ENCODE results near the gene CLEC16A.

The CLEC16A gene

DNA sequence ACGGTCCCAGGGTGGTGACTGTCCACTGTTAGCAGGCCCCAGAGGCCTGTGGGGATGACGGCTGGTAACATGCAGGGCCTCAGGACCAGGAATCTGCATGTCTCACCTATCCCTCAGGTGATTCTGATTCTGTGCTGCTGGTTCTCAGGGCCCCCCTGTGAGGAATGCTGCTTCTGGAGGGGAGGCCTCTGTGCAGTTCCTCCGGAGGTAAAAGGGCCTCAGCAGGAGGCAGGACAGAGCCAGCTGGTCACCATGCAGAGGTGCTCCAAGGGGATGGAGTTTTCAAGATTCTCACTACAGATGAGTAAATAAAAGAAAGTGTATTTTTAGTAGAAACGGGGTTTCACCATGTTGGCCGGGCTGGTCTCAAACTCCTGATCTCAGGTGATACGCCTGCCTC is 33.8 kb downstream of the CLEC16A start:
- FAIRE-seq (no peak), DNase-seq (ENCODE audit: insufficient read length, low spot score) (no peak)
- no peak for TF ChIP-seq POLR2A (IDR thresholded peaks at IDR 0.05; ENCODE audit: low read depth, low read length)

DNA sequence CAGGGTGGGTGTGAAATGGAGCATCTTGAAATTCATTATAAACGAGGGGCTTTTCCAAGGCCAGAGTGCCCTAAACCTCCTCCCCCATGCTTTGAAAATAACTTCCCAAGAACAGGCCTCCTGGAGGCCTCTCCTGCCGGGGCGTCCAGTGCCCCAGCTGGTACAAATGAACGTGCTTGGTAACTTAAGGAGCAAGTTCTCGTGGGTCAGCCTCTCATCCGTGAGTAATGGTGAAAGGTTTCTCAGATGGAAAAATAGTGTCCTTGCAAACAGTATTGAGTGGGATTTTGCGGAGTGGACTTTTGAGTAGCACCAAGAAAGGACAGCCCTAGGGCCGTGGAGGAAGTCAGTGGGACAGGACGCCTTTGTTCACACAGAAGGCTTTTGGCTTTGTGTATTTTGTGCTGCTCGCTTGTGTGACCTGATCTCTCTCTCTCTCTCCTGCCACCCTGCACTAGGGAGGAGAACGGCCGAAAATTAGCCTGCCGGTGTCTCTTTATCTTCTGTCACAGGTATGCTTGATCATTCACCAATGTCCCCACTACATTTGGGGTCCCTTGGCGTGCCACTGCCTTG is 34.6 kb downstream of the CLEC16A start:
- FAIRE-seq (no peak), DNase-seq (ENCODE audit: insufficient read length, low spot score) (no peak)
- TF ChIP-seq POLR2A (IDR thresholded peaks at IDR 0.05; ENCODE audit: low read depth, low read length) = no peak

DNA sequence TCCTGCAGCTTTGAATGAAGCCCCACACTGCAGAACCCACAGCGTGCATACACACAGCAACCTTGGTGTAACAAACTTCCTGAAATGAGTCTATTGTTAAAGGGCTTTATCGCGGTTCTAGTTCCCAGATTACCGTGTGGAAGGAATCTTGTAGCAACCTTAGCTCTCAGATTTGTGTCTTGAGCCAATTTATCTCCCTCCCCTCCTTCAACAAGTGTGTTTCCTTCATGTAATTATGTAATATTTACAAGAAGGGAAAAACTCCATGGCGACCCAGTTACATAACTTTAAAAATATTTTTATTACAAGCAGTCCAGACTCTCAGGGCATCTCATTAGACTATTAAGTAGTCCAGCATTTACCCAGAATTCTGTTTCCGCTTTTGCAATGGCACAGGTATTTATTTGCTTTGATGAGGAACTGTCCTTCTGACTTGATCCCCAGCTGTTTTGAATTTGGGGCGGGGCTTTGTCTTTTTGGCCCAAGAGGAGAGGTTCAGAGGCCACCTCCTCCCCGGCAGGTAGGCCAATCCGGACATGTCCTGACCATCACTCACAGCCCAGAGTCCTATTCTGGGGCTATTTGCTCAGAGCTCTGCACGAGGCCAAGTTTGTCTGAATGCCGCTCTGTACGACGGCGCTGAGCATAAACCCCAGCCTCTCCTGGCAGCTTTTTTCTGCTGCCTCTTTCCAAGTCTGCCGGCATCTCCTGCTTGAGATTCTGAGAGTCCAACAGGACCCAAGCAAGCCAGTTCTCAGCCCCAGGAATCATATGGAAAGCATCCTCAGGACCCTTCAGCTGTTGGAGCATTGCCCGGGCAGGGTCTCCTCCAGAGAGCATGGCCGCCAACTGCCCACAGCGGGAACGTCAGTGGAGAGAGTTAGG is 35.6 kb downstream of the CLEC16A start:
- FAIRE-seq = no peak

DNA sequence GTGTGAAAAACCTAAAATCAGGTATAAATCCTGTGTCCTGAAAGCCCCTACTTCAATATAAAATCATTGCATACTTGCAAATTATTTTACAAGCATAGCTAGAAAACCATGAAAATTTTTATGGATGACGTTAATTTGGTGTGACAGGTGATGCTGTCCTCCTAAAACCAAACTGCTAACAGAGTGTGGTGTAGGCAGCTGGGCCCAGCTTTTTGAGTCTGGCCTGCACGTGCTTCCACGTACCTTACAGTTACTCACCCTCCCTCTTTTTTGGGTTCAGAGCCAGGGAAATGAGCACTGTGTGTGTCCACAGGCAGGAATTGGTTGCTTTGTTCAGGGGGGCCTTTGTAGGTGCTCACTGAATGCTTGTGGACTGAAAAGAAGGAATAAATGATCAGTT is 36.4 kb downstream of the CLEC16A start:
- FAIRE-seq = no peak
- no peak for TF ChIP-seq POLR2A (IDR thresholded peaks at IDR 0.05; ENCODE audit: low read depth, low read length)

More for the DNA sequence above, 35.6 kb downstream of the CLEC16A start:
- no peak for TF ChIP-seq POLR2A (IDR thresholded peaks at IDR 0.05; ENCODE audit: low read depth, low read length)
- DNase-seq (ENCODE audit: insufficient read length, low spot score) = no peak

DNA sequence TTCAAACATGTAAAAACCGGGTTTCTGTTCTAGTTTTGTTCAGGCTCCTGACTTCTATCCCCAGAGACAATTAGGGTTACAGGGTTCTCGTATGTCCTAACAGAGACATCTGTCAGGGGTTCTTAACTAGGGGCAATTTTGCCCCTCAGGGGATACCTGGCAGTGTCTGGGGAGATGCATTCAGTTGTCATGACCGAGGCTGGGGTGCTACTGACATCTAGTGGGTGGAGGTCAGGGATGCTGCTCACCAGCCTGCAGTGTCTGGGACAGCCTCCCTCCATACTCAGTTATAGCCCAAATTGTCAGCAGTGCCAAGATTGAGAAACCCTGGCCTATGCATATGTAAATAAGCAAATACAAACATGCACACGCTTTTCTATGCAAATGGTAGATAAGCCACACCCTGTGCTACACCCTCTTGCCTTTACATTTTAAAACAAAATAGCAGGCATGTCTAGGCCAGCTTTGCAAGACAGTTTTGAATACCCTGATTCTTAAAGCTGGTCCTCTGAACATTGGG is 37.4 kb downstream of the CLEC16A start:
- TF ChIP-seq POLR2A (IDR thresholded peaks at IDR 0.05; ENCODE audit: low read depth, low read length) = no peak
- FAIRE-seq = no peak
- DNase-seq (ENCODE audit: insufficient read length, low spot score) = no peak

More for the DNA sequence above, 36.4 kb downstream of the CLEC16A start:
- DNase-seq (ENCODE audit: insufficient read length, low spot score) = no peak

DNA sequence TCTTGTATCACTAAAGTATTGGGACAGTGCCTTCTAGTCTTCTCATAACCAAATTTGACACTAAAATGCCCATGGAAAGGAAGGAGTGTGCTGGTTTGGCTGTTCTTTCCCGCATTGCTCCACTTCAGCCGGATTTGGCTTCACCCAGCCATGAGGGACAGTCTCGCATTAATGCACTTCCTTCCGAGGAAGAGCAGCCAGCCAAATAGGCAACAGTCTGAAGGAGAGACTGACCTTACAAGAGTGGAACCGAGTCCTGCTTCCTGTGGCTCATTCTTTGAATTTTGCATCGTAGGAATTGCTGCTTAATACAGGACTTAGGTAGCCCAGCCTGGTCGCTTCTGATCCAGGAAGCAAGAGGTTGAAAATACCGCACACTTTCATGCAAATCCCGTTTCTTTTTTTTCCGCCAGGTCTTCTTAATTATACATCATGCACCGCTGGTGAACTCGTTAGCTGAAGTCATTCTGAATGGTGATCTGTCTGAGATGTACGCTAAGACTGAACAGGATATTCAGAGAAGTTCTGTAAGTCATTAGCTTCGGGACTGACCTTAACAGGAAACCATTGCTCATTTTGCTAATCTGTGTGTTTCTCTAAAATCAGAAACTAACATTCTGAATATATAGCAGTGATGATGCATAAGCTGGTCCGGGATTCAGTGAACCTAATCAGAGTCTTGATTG is 38.2 kb downstream of the CLEC16A start:
- TF ChIP-seq POLR2A (IDR thresholded peaks at IDR 0.05; ENCODE audit: low read depth, low read length) = no peak
- no peak for FAIRE-seq
- no peak for DNase-seq (ENCODE audit: insufficient read length, low spot score)

DNA sequence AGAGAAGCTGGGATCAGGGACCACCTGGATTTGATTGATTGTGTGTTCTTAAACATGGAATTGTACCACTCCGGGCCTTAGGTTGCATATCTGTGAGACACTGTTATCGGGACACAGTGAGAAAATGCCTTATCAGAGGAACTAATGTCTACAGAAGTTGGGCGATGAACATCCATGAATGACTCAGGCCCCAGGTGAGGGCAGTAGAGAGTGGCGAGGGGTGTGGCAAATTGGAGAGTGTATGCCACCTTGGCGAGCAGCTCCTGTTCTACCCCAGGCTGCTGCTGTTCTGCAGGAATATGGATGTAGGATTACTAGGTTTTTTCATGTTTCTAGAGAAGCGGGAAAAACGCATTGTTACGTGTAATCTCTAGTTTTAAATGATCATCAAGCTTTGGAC is 38.8 kb downstream of the CLEC16A start:
- no peak for FAIRE-seq
- DNase-seq (ENCODE audit: insufficient read length, low spot score) = no peak
- no peak for TF ChIP-seq POLR2A (IDR thresholded peaks at IDR 0.05; ENCODE audit: low read depth, low read length)

DNA sequence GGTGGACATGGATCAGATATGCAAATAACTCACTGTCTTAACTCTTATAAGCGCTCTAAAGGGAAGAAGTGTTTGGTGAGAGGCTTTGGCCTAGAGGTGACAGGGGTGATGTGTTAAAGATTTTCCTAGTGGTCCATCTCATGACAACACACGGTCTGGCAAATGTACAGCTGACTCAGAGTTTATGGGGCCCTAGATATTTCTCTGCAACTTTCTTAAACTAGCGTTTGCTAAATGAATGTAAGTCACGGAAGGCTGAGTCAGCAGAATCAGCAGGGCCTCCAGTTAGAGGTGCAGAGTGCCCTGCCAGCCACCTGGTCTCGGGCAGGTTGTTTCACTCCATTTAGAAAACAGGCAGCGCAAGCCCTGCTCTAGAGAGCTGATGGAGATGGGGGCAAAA is 40.1 kb downstream of the CLEC16A start:
- no peak for FAIRE-seq
- DNase-seq (ENCODE audit: insufficient read length, low spot score) = no peak

DNA sequence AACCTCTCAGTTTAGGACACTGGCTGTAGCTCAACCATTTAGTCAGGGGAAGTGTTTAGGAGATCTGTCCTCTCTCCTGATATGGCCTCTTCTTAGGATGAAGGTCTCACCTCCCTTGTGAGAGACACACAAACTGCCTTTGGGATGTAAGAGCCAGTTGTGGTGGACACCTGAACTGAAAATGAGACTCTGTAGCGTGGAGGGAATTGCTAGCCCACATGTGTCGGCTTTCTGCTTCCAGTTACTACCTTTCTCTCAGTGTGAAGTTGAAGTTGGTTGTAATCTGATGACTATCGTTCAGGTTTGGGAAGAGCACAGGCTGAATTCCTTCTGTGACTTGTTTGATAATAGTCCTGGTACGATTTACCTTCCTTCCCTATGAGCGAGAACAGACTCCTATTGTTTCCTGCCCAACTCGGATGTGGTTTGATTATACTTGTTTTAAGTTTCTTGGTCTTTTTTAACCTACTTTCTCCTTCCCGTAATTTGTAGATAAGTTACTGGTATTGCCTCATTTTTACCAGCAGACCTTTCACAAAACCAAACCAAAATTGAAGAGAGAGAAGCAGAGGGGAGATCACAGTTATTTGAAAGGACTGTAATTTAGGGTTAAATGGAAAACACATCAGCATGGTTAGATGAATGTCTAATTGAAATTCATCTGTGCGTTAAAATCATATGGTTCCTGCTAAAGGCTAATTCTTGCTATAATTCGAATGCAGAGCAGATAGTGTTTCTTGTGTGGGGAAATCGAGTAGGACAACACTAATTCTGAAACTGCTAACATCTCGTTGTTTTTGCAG is 43.2 kb downstream of the CLEC16A start:
- no peak for FAIRE-seq
- no peak for TF ChIP-seq POLR2A (IDR thresholded peaks at IDR 0.05; ENCODE audit: low read depth, low read length)
- no peak for DNase-seq (ENCODE audit: insufficient read length, low spot score)

More for the DNA sequence above, 40.1 kb downstream of the CLEC16A start:
- no peak for TF ChIP-seq POLR2A (IDR thresholded peaks at IDR 0.05; ENCODE audit: low read depth, low read length)

DNA sequence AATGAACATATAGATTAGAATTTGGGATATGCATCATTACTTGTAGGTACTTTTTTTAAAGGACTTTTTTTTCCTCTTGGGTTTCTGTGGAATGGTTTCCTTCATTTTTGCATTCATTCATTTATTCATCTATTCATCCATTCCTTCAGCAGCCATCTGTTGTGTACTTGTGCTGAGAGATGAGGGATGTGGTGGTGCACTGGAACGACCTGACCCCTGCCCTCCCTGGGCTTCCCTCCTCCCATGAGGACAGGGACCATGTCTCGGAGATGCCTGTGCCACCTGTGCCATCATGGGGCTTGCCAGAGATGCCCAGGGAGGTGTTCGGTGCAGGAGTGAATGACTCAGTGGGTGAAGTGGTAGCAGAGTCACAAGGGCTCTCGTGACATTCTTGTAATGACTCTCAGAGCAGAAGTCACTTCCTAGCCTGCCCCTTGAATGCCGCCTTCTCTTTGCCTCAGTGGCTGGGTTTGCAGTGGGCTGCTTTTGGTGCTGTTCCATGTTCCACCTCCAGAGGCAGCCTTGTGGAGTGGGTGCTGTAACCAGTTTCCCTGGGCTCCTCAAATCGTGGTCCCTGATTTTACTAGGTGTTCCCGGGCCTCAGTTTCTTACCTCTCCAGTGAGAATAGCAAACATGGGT is 43.9 kb downstream of the CLEC16A start:
- no peak for TF ChIP-seq POLR2A (IDR thresholded peaks at IDR 0.05; ENCODE audit: low read depth, low read length)
- DNase-seq (ENCODE audit: insufficient read length, low spot score) (no peak), FAIRE-seq (no peak)

DNA sequence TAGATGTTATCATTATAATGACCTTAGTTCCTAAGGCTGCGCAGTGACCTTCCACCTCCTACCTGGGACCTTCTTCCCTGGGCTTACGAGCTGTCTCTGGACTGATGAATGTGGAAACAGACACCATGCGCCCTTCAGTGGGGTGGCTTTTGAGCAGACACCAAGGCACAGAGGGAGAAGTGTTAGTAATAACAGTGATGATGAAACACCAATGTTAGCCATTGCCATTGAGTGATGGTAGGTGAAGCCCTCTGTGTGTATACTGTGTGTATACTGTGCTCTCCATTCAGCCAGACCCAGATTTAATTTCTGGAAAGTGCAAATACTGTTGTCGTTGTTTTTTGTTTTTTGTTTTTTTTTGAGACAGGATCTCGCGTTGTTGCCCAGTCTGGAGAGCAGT is 44.5 kb downstream of the CLEC16A start:
- TF ChIP-seq POLR2A (IDR thresholded peaks at IDR 0.05; ENCODE audit: low read depth, low read length) = no peak
- no peak for FAIRE-seq
- no peak for DNase-seq (ENCODE audit: insufficient read length, low spot score)

DNA sequence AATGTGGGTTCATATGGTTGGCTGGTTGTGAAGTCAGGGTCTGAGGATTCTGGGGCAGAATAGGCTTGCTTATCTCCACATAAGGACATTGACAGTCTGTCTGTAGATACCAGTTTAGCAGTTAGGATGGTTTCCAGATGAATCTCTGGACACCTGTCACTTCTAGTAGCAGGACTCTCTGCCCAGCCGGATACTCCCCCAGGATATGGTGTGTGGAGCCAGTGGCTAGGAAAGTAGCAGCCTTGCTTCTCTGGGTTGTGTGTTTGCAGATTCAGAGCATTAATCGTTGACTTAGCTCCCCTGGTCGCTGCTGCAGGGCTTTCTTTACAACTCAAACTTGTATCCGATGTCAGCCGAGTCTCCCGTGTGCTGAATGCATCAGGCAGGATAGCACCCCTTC is 45.2 kb downstream of the CLEC16A start:
- no peak for FAIRE-seq
- no peak for DNase-seq (ENCODE audit: insufficient read length, low spot score)
- TF ChIP-seq POLR2A (IDR thresholded peaks at IDR 0.05; ENCODE audit: low read depth, low read length) = no peak

DNA sequence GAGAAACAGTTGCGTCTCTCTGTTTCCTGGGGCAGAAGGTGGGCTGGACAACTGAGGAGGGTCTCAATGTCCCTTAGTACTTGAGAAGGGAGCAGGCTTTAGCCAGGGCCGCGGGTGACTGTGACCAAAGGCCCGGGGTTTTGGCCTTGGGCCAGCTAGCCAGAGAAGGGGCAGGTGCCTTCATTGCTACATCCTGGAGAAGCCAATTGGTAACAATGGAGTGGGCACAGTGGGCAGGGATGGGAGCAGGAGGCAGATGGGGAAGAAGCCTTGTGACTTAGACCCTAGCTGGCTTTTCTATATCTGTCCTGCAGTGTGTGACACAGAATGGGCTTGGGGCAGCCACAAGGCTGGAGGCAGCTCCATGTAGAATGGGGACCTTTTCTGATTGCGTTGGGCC is 46.0 kb downstream of the CLEC16A start:
- no peak for TF ChIP-seq POLR2A (IDR thresholded peaks at IDR 0.05; ENCODE audit: low read depth, low read length)
- FAIRE-seq = no peak
- no peak for DNase-seq (ENCODE audit: insufficient read length, low spot score)
